H1 (cell line): Measurements from ENCODE around the gene EVC2.
"Not testable (repeated sequence)": the region's sequence is repeated elsewhere in the genome, so short reads cannot be mapped to it uniquely, and the experiment has no call there.

Source experiments
- CREB1 ChIP-seq: IDR thresholded peaks from 2 replicates; pipeline ENCODE4 v1.6.1; 2012; ENCODE audit warnings: inconsistent platforms
- CTCF ChIP-seq, 3 experiments: IDR thresholded peaks; 1 replicate in 2 of 3; 2 replicates in 1 of 3; pipeline versions ENCODE4 v1.5.1 to v1.6.1; 2011; ENCODE audit warnings: low read length in 3 of 3, mild to moderate bottlenecking in 3 of 3, inconsistent platforms in 2 of 3, low read depth in 1 of 3, moderate library complexity in 1 of 3; ENCODE audit not compliant: insufficient read depth in 1 of 3; ENCODE audit errors: control extremely low read depth in 1 of 3
- EGR1 ChIP-seq: IDR thresholded peaks from 2 replicates; pipeline ENCODE4 v1.6.1; 2011; ENCODE audit warnings: low read depth, low read length, borderline replicate concordance
- EP300 ChIP-seq, 2 experiments: IDR thresholded peaks; 1 replicate in 1 of 2; 2 replicates in 1 of 2; pipeline ENCODE4 v1.6.1; 2011 to 2012; ENCODE audit warnings: low read depth in 2 of 2, low read length in 2 of 2, mild to moderate bottlenecking in 2 of 2, borderline replicate concordance in 1 of 2, inconsistent platforms in 1 of 2, moderate library complexity in 1 of 2
- EZH2 ChIP-seq: fragments of 200-600 bp; sonication (generic); IDR thresholded peaks from 2 replicates; pipeline ENCODE4 v1.7.1; 2012; ENCODE audit warnings: low read depth, mild to moderate bottlenecking, moderate library complexity, low read length, inconsistent platforms; ENCODE audit not compliant: severe bottlenecking
- KDM5A ChIP-seq: fragments of 200-600 bp; IDR thresholded peaks from 2 replicates; pipeline ENCODE4 v1.7.1; 2012; ENCODE audit warnings: mild to moderate bottlenecking, low read length, inconsistent platforms, mixed read lengths
- PHF8 ChIP-seq: fragments of 200-600 bp; sonication (generic); conservative IDR thresholded peaks from 2 replicates; pipeline ENCODE4 v1.7.1; 2012; ENCODE audit warnings: low read depth, mild to moderate bottlenecking, inconsistent platforms, low read length, moderate library complexity
- POLR2A ChIP-seq, 2 experiments: IDR thresholded peaks; 1 replicate in 1 of 2; 2 replicates in 1 of 2; pipeline ENCODE4 v1.6.1; 2011; ENCODE audit warnings: low read depth in 2 of 2, low read length in 2 of 2, mild to moderate bottlenecking in 2 of 2; ENCODE audit errors: control extremely low read depth in 1 of 2
- SP1 ChIP-seq: IDR thresholded peaks from 2 replicates; pipeline ENCODE4 v1.6.1; 2011; ENCODE audit warnings: low read depth, low read length
- TAF1 ChIP-seq: IDR thresholded peaks from 2 replicates; pipeline ENCODE4 v1.6.1; 2011; ENCODE audit warnings: mild to moderate bottlenecking, low read depth, low read length
- ZNF274 ChIP-seq: IDR thresholded peaks from 2 replicates; pipeline ENCODE4 v1.7.0; 2012; ENCODE audit warnings: low read length, borderline replicate concordance; ENCODE audit errors: extremely low read depth

GRCh38 chr4:5728412-5728811, 20.1 kb upstream of the EVC2 start:
- TF ChIP-seq SP1; POLR2A (IDR thresholded peaks at IDR 0.05; ENCODE audit: control extremely low read depth in 1 of 2, low read depth in 2 of 2, low read length in 2 of 2); EGR1; ZNF274; EZH2; KDM5A; EP300 (IDR thresholded peaks at IDR 0.05; ENCODE audit: borderline replicate concordance in 1 of 2, low read depth in 2 of 2, low read length in 2 of 2); TAF1; PHF8; CREB1; CTCF (IDR thresholded peaks at IDR 0.05; ENCODE audit: control extremely low read depth in 1 of 3, insufficient read depth in 1 of 3, low read depth in 1 of 3, low read length in 3 of 3): not testable (repeated sequence)
